GM19193 (cell line): ENCODE measurements around the gene TOMM70.

Source experiments
- POLR2A ChIP-seq: IDR thresholded peaks from 4 replicates; pipeline ENCODE4 v1.6.1; 2011; ENCODE audit not compliant: insufficient read depth, insufficient read length; ENCODE audit errors: extremely low read depth

Gene TOMM70

DNA sequence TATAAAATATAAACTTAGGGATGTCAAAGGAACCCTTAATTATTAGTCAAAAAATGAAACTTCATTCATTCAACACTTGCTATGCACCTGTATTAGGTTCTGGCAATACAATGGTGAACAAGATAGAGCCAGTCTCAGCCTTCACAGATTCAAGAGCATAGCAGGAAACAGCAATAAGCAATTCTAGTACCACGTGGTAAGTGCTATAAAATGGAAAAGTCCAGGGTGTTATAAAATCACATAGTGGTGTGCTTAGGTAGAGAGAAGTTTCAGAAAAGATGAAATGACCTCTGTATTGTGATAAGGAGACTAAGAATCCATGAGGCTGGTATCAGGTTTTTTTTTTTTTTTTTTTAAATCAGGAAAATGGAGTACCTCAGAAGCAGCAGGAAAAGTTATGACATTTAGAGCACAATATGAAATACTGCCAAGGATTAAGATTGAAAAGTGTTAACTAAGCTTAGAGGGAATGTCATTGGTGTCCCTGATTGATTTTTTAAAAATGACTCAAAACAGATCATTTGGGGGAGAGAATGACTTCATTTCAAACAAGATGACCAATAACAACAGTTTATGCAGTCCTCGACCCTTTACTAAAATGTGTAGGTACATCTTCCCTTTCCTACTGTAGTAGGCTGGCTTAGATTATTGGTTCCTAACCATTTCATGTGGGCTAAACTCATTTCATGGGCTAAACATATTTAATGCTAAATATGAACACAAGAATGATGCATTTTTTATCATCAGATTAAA, 5.0 kb downstream of the TOMM70 start:
- TF ChIP-seq POLR2A, result no peak

DNA sequence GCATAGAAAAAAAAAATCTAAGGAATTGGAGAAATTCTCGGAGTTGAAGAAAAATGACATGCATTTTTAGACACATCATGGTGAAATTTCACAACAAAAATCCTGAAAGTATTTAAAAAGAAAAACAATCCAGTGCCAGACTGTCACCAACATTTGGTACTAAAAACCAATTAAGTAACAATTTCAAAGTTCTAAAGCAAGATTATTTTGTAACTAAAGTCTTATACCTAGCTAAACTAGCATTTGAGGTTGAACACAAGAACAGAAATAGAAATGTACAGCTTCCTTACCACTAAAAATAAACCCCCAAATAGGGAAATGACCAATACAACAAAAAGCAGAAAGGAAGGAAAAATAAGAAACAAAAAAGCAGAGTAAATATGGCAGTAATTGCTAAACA, 11.9 kb downstream of the TOMM70 start:
- TF ChIP-seq POLR2A, result no peak

DNA sequence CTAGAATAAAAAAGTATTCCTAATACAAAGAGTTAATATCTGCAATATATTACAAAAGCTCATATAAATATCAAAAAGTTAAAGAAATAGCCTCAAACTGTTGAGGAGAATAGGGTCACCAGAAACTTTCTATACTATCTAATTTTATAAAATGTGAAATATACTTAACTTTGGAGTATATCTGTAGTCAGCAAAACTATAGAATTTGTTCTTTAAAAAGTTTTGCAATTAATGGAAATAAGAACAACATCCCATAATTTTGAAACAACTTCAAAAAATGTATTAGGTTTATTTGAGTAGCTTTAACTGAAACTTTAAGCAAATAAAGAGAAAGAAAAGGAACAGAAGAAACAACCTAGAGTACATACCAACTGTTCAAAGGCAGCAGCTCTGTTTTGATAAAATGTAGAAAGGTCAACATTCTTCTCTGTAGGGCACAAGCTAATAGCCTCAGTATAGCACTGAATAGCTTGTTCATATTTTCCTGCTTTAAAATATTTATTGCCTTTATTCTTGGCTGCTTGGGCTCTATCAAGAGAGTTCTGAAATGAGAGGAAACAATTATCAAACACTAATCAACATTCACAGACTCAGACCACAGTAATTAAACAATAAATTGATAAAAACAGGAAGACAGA, 14.3 kb downstream of the TOMM70 start:
- TF ChIP-seq POLR2A, result no peak

DNA sequence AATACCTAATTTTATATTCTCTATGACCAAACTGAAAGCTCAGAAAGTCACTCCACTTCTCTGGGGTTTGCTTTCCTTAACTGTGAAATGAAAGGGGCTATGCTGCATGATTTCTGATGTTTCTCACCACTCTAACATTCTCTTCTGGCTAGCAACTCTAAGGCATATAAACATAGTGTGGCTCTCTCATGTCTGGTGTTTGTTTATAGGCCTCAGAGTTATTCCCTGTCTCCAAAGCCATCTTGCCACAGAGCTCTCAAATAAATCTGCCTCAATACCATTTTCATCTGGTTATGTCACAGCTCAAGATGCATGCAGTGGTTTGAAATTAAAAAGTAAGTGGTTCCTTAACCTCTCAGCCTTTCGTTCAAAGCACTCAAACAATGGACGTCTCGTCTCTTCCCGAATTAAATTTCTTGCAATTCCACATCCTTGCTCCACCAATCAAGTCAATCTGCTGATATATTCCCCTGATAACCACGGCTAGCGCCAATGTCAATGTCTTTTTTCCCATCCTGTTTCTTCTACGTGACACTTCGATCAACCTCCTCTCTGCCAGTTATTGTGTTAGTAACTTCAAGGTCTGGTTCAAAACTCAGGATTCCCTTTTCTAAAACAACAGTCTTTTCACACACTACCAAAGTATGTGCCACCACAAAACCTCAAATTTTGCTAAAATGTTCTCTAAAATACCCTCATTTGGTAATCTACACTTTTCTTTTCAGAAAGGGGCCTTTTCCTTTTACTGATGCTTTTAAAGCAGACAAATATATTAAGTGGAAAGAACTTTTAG, 16.0 kb downstream of the TOMM70 start:
- no peak for TF ChIP-seq POLR2A

DNA sequence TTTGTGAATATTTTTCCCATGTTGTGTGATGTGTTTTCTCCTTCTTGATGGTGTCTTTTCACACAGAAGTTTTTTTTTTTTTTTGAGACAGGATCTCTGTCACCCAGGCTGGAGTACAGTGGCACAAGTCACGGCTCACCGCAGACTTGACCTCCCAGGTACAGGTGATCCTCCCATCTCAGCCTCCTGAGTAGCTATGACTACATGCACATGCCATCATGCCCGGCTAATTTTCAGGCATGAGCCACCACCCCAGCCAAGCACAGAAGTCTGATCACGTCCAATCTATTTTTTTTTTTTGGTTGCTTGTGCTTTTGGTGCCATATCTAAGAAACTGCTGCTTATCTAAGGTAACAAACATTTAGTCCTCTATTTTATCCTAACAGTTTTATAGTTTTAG, 24.6 kb downstream of the TOMM70 start:
- TF ChIP-seq POLR2A, result no peak

DNA sequence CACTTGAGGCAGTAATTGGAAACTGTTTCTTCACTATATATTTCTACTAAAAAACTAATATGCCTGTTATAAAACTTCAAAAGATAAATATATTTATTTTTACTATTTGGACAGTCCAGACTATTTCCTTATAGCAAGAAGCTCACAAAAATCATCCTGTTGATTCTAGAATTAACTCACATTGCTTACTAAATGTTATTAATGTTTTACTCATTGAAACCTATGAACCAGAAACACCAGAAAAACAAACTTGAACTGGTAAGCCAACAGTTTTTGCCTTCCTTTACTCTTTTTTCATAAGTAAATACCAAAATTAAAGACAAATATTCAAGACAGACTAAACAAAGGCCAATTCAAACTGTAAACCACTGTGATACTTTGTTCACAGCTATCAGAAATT, 26.4 kb downstream of the TOMM70 start:
- TF ChIP-seq POLR2A, result no peak

DNA sequence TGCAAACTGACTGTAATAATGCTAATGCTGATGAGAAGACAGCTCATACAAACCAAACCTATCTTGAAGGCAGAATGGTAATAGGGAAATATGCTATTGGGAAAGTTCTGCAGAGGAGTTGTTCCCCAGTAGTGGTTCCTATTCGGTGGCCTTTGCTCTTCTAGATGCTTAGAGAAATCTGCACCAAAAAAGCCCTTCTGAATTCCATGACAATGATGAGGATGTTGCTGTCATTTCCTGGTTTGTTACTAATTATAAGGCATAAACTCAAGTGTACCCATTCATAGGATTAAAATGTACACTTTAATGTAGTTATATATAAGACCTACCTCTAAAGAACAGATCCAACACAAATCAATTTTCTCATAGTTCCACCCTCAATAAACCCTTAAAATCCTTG, 30.1 kb downstream of the TOMM70 start:
- TF ChIP-seq POLR2A, result no peak

DNA sequence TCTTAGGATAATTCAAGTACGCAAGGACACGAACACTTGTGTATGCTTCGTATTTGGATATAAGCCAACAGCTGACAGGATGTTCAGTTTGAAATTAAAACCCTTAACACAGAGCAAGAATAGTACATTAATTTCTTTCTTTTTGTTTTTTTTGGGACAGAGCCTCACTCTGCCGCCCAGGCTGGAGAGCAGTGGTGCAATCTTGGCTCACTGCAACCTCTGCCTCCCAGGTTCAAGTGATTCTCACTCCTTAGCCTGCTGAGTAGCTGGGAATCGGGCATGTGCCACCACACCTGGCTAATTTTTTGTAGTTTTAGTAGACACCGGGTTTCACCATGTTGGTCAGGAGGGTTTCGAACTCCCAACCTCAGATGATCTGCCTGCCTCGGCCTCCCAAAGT, 32.4 kb downstream of the TOMM70 start:
- TF ChIP-seq POLR2A, result no peak

DNA sequence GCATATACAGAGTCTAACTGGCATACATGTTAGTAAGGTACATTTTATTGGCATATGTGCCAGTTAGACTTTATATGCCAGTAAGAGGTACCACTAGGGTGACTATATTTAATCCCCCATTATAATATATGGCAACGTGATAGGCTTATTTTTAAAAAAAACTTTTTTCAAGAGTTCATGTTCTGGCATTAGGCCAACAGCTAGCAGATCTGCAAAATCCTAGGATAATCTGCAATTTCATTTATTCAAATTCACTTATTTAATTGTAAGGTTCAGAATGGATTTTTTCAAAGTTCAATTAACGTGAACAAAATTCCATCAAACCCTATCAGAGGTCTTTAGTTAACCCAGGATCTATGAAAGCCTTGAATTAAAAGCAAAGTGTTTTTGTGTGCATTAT, 34.5 kb downstream of the TOMM70 start:
- no peak for TF ChIP-seq POLR2A

DNA sequence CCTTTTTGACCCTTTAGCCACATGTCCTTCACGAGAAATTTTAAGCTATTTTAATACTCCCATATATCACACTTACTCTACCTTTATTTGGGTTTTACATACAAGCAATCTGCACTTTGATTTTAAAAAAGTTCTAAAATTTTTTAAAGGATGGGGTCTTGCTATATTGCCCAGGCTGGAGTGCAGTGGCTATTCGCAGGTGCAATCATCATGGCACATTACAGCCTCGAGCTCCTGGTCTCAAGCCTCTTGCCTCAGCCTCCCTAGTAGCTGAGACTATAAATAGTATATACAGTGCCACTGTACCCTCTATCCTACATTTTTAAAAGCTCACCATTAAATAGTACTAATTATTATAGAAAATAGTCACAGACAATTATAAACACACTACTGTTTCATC, 36.5 kb downstream of the TOMM70 start:
- no peak for TF ChIP-seq POLR2A

DNA sequence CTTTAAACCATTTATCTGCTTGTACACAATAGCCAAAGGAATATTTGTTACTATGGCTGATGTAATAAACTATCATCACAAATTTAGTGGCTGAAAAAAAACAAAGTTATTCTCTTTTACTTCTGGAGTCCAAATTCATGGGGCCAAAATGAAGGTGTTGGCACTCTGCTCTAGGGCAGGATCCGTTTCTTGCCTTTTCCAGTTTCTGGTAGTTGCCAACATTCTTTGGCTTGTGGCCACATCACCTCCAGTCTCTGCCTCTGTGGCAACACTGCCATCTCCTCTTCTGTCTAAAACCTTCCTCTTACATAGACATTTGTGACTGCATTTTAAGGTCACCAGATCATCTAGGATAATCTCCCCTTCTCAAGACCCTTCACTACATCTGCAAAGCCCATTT, 39.0 kb downstream of the TOMM70 start:
- no peak for TF ChIP-seq POLR2A

DNA sequence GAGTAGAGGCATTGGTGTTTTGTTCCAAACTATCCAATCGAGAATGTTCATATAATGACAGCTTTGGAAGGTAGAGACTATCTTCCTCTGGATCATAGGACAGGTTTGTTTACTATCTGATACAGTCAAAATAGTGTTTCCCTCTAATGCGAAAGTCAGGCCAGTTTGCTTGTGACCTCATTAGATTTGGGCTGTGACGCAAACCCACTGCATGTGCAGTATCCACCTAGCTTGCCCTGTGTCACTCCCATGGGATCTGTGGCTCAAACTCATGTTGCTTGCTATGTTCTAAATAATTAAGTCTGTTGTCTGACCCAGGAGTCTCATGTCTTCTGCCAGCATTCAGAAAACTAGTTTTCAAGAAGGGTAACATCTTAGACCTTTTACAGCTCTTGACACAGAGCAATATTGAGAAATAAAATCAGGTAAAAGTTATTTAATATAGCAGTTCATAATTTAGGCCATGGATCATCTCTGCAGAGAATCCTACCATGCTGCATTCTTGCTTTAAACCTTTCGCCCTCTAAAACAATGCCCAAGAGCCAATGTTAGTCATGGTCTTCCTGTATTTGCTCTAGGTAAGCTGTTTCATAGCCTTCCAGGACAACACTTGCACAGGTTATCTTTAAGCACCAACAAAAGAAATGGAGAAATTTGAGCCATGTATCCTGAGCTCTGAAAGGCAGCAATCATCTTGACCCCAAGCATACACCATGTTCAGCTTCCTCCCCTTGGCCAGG, 40.0 kb downstream of the TOMM70 start:
- TF ChIP-seq POLR2A, result no peak

DNA sequence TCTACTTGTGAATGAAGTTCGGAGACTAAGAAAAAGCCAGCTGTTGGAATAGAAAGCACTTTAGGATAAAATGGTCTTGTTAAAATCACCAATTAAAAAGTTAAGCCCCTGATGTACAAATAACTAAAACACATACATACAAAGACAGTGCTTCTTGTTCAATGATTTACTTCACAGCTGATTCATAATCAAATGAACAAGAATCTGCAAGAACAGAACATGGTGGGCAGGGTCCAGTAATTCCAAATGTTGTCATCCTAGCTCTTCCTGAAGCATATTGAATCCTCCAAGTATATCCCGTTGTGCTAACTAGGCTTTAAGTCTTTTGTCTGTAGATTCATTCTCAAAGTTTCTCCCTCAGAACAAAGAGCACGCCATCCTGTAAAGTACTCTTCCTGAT, 41.9 kb downstream of the TOMM70 start:
- no peak for TF ChIP-seq POLR2A

DNA sequence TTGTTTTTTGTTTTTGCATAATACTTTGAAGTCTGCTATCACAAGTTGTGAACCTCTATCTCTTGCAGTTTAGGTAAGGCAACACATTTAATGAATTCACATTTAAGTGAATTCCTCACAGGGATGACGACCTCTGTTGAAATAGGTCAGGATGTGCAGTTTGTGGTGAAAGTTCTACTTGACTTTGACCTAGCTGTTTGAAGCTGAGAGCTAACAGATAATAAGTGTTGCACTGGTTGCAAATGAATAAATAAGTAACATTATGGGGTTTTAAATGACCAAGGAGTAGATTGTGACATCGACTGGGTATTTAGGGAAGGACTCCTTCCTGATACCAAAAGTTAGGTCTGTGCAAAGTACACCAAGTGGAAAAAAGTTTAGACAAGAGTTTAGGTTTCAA, 42.5 kb downstream of the TOMM70 start:
- no peak for TF ChIP-seq POLR2A

DNA sequence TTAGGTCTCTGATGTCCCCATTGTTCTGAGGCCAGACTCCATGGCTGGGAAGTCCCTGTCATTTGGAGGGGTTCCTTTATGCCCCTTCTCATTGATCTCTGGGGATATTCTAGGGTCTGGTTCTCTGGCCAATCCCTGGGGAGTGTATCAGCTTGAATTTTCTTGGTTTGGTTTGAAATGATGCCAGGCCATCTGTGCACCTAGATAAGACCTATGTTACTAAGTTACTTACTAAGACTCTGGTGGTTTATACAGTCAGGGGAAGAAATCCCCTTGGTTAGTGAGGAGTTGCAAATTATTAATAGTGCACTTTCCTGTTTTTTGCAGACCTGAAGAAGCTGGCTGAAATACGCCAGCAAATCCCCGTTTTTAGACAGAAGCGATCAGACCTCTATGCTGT, 46.0 kb downstream of the TOMM70 start:
- TF ChIP-seq POLR2A, result no peak
